K562 treated with DMSO at 1 percent for 4 hours (cell line): ENCODE data around the gene AARSD1. TPM values are rescaled to one million over a fixed set of nuclear protein-coding genes. Genes with fewer than 3 reads are reported as not detected.

ENCODE experiments used
- total RNA-seq: library from RNA; unstranded; fragments of 300-600 nt; gene quantifications from 2 replicates; pipeline ENCODE4 v1.2.3, GENCODE V29; 2022; ENCODE audit not compliant: insufficient read depth

The AARSD1 gene, protein sequence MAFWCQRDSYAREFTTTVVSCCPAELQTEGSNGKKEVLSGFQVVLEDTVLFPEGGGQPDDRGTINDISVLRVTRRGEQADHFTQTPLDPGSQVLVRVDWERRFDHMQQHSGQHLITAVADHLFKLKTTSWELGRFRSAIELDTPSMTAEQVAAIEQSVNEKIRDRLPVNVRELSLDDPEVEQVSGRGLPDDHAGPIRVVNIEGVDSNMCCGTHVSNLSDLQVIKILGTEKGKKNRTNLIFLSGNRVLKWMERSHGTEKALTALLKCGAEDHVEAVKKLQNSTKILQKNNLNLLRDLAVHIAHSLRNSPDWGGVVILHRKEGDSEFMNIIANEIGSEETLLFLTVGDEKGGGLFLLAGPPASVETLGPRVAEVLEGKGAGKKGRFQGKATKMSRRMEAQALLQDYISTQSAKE
- 25.6 and 25.8 TPM in 2 replicates for total RNA-seq

DNA sequence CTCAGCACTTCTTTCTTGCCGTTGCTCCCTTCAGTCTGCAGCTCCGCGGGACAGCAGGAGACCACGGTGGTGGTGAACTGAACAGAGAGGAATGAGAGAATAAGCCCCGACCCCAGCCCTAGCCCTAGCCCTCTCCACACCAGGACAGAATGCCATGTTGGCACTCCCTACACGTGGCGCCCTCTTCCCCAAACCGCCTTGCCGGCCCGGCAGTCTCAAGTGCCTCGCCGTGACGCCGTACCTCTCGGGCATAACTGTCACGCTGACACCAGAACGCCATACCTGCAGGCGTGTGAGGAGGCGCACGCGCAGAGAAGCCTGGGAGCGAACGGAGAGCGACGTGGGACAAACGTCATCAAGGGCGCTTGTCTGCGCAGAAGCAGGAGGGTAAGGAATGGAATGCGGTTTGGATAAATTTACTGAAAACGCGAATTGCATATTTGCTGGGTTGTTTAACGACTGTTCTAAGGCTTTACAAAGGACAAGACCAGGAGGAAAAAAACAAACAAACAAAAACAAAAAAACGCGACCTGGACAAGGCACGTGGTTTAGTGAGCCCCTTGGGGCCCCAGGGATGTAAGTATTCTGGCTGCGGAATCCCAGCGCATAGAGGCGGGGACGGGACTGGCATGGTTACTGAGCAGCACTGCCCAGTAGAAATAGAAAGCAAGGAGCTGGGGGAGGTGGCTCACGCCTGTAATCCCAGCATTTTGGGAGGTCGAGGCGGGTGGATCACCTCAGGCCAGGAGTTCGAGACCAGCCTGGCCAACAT, at the start of gene AARSD1:
Gene AARSD1 (minus strand): TSS at position 294 of the 772 bp plus-strand sequence. CDS start 14 bp downstream, at position 280.

DNA sequence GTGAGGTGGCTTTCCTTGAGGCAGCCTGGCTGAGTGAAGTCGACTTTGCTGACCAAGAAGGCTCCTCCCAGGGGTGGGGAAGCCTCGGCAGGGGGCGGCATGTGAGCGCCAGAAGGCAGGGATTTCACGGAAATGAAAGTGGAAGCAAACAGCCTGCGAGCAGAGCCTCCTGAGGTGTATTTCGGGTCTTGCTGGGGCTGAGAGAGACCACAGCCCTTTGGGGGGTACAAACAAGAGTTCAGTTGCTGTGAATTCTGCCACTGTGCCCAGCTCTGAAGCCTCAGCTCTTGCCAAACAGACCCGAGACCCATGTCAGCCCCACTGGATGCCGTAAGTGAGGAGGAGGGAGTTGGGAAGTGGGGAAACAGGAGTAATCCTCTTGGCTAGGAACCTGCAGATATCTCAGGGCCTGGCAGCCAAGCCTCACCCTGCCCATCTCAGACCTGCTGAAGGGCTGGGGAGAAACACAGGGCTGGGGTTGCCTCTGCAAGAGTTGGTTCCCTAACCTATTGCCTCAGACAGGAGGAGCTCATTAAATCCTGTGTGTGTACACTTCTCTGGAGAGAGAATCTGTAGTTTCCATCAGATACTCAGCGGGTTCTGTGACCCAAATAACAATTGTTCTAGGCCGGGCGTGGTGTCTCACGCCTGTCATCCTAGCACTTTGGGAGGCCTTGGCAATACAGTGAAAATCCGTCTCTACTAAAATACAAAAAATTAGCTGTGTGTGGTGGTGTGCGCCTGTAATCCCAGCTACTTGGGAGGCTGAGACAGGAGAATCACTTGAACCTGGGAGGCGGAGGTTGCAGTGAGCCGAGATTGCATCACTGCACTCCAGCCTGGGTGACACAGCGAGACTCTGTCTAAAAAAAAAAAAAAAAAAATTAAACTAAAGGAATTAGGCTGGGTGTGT, 42.6 kb upstream of the AARSD1 start, which contains the start of gene IFI35:
Gene IFI35 (plus strand): TSS at position 146 of the 913 bp plus-strand sequence. CDS start 164 bp downstream, at position 310.

DNA sequence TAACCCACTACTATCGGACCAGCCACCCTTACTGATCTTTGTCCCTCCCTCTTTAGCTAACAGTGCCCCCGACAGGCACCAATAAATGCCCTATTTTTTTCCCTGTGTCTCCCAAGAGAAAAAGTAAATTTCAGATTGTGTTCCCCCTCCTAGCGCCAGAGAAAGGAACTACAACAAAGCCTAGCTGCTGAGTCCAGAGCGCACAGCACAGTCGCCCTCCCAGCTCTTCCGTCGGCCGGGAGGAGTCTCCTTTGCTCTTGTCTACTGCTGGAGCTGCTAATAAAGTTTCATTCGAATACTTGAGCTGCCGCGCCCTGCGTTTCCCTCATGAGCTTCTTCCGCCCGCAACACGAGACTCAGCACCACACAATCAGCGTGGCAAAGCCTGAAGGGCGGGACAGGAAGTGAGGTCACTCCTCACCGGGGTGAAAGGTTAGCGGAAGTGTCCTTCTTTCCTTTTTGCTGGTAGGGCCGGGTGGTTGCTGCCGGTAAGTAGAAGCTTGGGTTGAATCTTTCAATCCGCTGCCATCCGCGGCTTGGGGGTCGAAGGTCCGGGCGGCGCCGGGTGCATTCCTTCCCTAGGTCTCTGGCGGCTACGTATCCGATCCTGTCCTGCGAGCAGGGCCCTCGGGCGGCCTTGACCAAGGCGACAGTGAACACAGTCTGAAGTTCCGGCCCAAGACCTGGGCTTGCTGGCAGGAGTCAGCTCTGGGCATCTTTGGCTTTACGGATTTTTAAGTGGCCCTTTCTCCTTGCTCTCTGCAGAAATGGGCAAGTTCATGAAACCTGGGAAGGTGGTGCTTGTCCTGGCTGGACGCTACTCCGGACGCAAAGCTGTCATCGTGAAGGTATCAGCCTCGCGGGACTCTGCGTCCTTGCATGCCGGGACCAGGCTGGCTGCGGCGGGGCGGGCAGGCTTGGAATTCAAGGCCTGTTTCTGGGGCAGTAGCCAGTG, 34.0 kb upstream of the AARSD1 start, which contains the start of gene RPL27:
Gene RPL27 (plus strand): TSS at position 436 of the 955 bp plus-strand sequence. CDS start 332 bp downstream, at position 768.

DNA sequence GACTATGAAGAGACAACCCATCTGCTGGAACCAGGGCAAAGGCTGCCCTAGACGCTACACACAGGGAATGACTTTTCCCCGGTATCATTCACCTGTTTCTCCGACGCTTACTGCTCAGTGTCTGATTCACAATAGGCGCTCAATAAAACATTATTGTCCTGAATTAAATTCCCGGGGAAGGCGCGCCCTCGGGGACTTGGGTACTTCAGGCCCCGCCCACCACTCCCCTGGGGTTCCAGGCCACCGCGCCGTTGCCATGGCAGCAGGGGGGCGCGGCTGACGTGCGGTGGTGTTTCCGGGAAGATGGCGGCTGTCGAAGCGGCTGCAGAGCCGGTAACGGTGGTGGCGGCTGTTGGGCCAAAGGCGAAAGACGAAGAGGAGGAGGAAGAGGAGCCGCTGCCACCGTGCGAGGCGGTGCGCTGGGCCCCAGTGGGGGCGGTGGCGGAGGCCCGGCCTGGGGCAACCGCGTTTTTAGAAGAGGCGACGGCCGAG, 16.1 kb upstream of the AARSD1 start, which contains the start of gene RUNDC1:
Gene RUNDC1 (plus strand): TSS at position 292 of the 492 bp plus-strand sequence. CDS start 12 bp downstream, at position 304.

DNA sequence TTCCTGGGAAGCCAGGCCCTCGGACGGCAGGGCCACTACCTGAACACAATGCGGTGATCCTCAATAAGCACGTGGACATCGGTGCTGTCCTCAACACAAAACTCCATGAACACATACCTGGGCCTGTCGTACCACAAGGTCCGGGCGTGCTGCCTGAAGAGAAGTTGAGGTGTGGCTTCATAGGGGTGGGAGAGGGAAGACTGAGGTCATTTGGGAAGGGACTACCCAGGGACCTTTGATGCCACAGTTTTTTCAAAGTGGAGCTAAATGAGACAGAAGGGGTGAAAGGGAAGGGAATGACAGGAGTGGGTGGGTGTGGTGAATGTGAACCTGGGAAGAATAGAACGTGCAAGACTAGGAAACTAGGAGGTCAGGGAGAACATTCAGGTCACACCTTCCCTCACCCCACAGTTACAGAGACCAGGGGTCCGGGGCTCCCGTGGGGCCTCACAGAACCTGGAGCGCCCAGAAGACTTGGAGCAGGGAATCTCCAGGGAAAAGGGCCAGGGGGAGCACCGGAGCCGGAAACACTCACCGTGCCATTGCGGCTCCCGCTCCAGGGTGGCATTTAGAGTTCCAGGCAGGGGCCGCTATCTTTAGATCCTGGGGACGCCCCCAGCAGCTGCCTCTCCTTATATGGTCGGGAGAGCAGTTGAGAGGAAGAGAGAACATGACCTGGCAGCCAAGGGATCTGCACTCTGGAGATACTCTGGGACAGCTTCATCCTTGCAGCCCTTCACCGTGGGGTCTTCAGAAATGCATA, 15.4 kb upstream of the AARSD1 start, which contains the start of gene PTGES3L:
Gene PTGES3L (minus strand): TSS at position 570 of the 763 bp plus-strand sequence. CDS start 27 bp downstream, at position 543.

Other genes starting within 250 kb of the AARSD1 start
- 17.7 and 17.9 TPM in 2 replicates for gene EZH1, start 219.4 kb downstream of the AARSD1 start, total RNA-seq
- not detected in 2 replicates for gene RAMP2, start 203.2 kb downstream of the AARSD1 start, total RNA-seq
- 93.6 and 122 TPM in 2 replicates for gene VPS25, start 191.0 kb downstream of the AARSD1 start, total RNA-seq
- 5.5 and 14.0 TPM in 2 replicates for gene WNK4, start 183.8 kb downstream of the AARSD1 start, total RNA-seq
- 45.6 and 46.7 TPM in 2 replicates for gene COA3, start 165.8 kb downstream of the AARSD1 start, total RNA-seq
- gene CNTD1, start 165.6 kb downstream of the AARSD1 start, total RNA-seq: not detected in 2 replicates
- 32.0 and 36.7 TPM in 2 replicates for gene BECN1, start 140.2 kb downstream of the AARSD1 start, total RNA-seq
- 90.8 and 94.0 TPM in 2 replicates for gene PSME3, start 131.1 kb downstream of the AARSD1 start, total RNA-seq
- 6.7 and 7.0 TPM in 2 replicates for gene AOC2, start 119.9 kb downstream of the AARSD1 start, total RNA-seq
- 3.9 and 5.9 TPM in 2 replicates for gene AOC3, start 113.3 kb downstream of the AARSD1 start, total RNA-seq
- not detected in 2 replicates for gene G6PC1, start 63.7 kb downstream of the AARSD1 start, total RNA-seq
- 3.6 and 5.7 TPM in 2 replicates for gene PTGES3L, start 15.6 kb upstream of the AARSD1 start, total RNA-seq
- 8.2 and 10.7 TPM in 2 replicates for gene RUNDC1, start 16.1 kb upstream of the AARSD1 start, total RNA-seq
- 5,237 and 5,369 TPM in 2 replicates for gene RPL27, start 34.0 kb upstream of the AARSD1 start, total RNA-seq
- gene IFI35, start 42.3 kb upstream of the AARSD1 start, total RNA-seq: 27.4 and 35.9 TPM in 2 replicates
- 415 and 432 TPM in 2 replicates for gene VAT1, start 57.9 kb upstream of the AARSD1 start, total RNA-seq
- 2.1 and 2.3 TPM in 2 replicates for gene RND2, start 60.8 kb upstream of the AARSD1 start, total RNA-seq
- 35.9 and 42.0 TPM in 2 replicates for gene BRCA1, start 160.9 kb upstream of the AARSD1 start, total RNA-seq
- 40.4 and 40.7 TPM in 2 replicates for gene NBR1, start 206.8 kb upstream of the AARSD1 start, total RNA-seq
- gene TMEM106A, start 247.4 kb upstream of the AARSD1 start, total RNA-seq: 0.23 TPM in 1 of 2 replicates, not detected in the other